Fibroblast of mammary gland (primary cell): ENCODE measurements around the gene UBE2Z.

Experiments
- DNase-seq: peaks from one replicate; pipeline ENCODE4 v3.0.0-alpha.2; 2010; ENCODE audit warnings: low read depth
- H3K4me3 ChIP-seq: 2 replicates; pipeline ENCODE4 v1.5.1; 2011; ENCODE audit warnings: low read depth, mild to moderate bottlenecking, low read length, moderate library complexity; ENCODE audit not compliant: control insufficient read depth
- TF ChIP-seq, protein P1 (sequence below): conservative IDR thresholded peaks from 2 replicates; pipeline ENCODE4 v1.5.1; 2011; ENCODE audit warnings: low read depth, low read length, inconsistent platforms; ENCODE audit not compliant: control insufficient read depth, insufficient read depth

The UBE2Z gene

GRCh38 chr17:48915459-48916282 lies 7.5 kb downstream of the UBE2Z start:
- no peak overlapping the region for H3K4me3 ChIP-seq
- TF ChIP-seq, protein P1, sequence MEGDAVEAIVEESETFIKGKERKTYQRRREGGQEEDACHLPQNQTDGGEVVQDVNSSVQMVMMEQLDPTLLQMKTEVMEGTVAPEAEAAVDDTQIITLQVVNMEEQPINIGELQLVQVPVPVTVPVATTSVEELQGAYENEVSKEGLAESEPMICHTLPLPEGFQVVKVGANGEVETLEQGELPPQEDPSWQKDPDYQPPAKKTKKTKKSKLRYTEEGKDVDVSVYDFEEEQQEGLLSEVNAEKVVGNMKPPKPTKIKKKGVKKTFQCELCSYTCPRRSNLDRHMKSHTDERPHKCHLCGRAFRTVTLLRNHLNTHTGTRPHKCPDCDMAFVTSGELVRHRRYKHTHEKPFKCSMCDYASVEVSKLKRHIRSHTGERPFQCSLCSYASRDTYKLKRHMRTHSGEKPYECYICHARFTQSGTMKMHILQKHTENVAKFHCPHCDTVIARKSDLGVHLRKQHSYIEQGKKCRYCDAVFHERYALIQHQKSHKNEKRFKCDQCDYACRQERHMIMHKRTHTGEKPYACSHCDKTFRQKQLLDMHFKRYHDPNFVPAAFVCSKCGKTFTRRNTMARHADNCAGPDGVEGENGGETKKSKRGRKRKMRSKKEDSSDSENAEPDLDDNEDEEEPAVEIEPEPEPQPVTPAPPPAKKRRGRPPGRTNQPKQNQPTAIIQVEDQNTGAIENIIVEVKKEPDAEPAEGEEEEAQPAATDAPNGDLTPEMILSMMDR, result no peak
- peak; percentile 90 for DNase-seq

GRCh38 chr17:48925251-48925990 lies 17.2 kb downstream of the UBE2Z start:
- TF ChIP-seq, protein P1, result no peak
- no peak overlapping the region for H3K4me3 ChIP-seq
- DNase-seq, result no peak

DNA sequence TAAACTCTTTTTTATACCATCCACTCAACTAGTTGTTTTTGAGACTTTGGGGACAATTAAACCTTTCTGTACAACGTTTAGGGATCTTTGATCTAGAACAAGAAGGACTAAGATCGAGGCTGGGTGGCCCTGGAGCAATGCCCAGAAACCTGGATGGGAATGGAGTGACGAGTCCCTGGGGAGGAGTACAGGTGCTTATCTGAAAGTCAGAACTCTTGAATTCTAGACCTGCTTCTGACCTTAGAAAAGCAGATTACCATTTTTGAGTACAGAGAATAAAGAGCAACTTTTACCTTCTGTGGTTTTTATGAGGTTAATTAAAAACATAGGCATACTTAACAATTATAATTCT lies 17.8 kb downstream of the UBE2Z start:
- H3K4me3 ChIP-seq, result no peak overlapping the region
- TF ChIP-seq, protein P1, result no peak
- no peak for DNase-seq

DNA sequence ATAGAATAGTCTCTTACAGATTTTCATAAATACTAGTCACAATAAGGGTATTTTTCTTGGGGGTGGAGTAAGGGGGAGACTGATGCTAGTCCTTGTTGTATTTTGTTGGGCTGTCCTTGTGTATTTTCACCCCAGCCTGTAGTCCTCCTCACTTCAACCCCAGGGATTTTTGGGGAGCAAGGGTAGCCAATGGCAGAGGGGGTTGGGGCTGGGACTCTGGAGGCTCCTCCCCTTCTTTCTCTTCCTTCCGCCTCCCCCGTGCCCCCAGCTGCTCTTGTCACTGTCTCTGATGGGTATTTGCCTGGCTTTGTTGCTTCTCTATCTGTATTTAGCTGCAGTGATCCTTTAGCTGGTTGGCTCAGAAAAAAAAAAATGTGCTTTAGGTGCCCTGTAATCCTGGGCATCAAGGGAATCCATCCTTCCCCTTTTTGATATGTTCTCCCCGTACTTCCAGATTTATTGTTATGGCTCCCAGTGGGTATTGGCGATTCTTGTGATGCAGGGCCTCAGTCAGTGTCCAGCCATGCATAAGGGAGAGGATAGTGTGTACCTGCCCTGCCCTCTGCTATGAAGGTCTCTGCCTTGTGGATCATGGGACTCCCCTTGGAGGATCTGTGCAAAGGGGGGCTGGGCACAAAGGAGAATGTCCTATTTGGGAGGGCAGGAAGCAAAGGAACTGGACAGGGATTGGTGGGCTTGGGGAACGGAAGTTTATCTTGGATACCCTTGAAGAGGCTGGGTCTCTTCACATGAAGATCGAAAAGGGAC lies 20.0 kb downstream of the UBE2Z start:
- DNase-seq, result no peak
- no peak overlapping the region for H3K4me3 ChIP-seq
- TF ChIP-seq, protein P1, result no peak

DNA sequence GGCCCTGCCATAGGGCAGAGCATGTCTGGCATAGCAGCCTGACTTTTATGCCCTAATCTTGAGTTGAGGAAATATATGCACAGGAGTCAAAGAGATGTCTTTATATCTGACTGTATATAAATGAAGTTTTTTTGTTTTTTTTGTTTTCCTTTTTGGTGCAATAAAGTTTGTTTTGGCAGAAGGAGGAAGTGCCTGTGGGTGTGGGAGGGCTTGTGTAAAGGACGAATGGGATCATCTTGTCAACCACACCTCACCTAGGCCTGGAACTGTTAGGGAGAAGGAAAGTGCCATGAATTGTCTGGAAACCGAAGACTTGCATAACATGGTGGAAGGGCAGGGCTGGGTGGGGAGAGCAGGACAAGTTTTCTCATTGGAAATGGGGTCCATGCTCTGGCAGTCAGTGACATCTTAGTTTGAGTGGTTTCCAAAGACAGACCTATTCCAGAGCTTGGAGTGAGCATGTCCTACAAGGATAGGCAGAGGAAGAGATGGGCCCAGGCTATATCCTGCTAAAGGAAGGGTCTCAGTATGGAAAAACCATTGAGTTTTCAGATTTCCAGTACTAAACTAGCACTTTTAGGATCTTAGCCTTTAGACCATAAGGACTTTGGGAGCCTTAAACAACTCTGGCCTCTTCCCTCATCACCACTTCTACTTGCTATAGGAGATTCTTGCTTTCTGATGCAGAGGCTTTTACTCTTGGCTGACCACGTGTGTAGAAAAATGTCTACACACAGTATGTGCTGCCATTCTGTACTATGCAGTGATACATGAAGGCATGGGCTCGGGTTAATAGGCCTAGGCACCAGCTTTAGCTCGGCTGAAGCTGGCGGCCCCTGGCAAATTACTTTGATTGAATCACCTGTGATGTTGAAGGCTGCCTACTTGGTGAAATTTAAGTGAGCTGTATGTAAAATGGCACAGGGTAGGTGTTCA lies 20.9 kb downstream of the UBE2Z start:
- TF ChIP-seq, protein P1, result no peak
- peak; percentile 24 for DNase-seq
- H3K4me3 ChIP-seq, result no peak overlapping the region

DNA sequence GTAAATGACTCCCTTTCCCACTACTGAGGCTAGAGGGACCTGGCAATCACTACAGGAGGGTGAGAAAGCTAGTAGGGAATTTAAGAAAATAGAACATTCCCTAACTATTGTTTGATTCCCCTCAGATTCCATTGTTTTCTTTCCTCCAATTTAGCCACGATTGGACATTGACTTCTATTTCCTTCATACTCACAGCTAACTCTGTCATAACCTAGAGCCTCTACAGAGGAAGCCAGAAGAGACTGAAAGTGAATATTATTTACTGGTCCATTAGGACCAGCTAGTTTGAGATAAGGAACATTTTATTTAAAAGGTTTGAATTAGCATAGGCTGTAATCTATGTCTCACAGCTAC lies 21.6 kb downstream of the UBE2Z start:
- H3K4me3 ChIP-seq, result no peak overlapping the region
- TF ChIP-seq, protein P1, result no peak

More for the DNA sequence above, 21.6 kb downstream of the UBE2Z start:
- no peak for DNase-seq
